ENCODE results near the gene PDZD2. TPM values are rescaled to one million over a fixed set of nuclear protein-coding genes. Genes with fewer than 3 reads are reported as not detected.

PDZD2 gene
- total RNA-seq, 1 experiment from 2014 or later = not detected

DNA sequence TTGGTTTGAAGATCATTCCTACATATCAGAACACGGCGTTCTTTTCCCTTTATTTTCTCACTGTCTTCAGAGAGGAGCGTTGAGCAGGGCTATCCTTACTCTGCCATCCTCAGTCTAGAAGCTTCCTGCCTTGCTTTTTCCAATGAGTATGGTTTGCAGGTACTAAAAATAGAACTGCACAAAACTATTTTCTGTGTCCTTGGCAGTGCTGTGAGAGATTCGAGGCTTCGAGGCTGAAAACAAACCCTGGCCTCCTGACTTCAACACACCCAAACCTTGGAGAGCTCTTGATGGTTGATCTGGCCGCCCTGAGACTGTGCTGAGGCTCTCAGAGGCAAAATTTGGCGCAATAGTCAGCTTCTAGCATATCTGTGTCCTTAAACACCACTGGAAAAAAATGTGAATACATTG, 456.3 kb downstream of the PDZD2 start:
- no peak overlapping the region for H3K27ac ChIP-seq
- no peaks in the 10 kb centered on the region for H3K27me3 ChIP-seq (ENCODE audit: insufficient read depth, low read depth)
- peaks cover 6% of the 10 kb centered on the region; the same call in 1 of the 2 replicates for H3F3A ChIP-seq (ENCODE audit: insufficient read depth, low read depth)
- ChIA-PET CTCF (interaction anchor here (0.6 kb wide), 2 partner anchors 76 to 84 kb away, joined by 3 read pairs; no protein-coding TSS in a partner anchor), POLR2A (ENCODE audit: unreplicated experiment) (no interaction called here)
- no peaks in the 10 kb centered on the region for H3K9me3 ChIP-seq (ENCODE audit: insufficient read depth, low read depth)
- intact Hi-C loops (cut with micrococcal nuclease; ENCODE audit: unreplicated experiment) = no loop called here
- H4K20me1 ChIP-seq (ENCODE audit: insufficient read depth) = 0 out of 2 replicates have a peak, but pooled peaks cover 3% of the 10 kb centered on the region
- H3K4me3 ChIP-seq = no peak overlapping the region
- TF ChIP-seq EZH2 (IDR thresholded peaks at IDR 0.05; ENCODE audit: low read depth) = no peak
- TF ChIP-seq, protein P1, sequence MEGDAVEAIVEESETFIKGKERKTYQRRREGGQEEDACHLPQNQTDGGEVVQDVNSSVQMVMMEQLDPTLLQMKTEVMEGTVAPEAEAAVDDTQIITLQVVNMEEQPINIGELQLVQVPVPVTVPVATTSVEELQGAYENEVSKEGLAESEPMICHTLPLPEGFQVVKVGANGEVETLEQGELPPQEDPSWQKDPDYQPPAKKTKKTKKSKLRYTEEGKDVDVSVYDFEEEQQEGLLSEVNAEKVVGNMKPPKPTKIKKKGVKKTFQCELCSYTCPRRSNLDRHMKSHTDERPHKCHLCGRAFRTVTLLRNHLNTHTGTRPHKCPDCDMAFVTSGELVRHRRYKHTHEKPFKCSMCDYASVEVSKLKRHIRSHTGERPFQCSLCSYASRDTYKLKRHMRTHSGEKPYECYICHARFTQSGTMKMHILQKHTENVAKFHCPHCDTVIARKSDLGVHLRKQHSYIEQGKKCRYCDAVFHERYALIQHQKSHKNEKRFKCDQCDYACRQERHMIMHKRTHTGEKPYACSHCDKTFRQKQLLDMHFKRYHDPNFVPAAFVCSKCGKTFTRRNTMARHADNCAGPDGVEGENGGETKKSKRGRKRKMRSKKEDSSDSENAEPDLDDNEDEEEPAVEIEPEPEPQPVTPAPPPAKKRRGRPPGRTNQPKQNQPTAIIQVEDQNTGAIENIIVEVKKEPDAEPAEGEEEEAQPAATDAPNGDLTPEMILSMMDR (conservative IDR thresholded peaks at IDR 0.05) = no peak
- H3K4me1 ChIP-seq (replicated peaks; ENCODE audit: insufficient read depth) = no peaks in the 10 kb centered on the region
- H3K79me2 ChIP-seq (ENCODE audit: low read depth) = no peaks in the 10 kb centered on the region
- no peaks in the 10 kb centered on the region for H3K9me2 ChIP-seq (ENCODE audit: insufficient read depth)
- DNase-seq = no peak
- no peak overlapping the region for H2AFZ ChIP-seq
- H3K36me3 ChIP-seq (ENCODE audit: low read depth) = no peaks in the 10 kb centered on the region
- no peak overlapping the region for H3K4me2 ChIP-seq
- BruUV-seq (replicated peaks) = no TSS peak

DNA sequence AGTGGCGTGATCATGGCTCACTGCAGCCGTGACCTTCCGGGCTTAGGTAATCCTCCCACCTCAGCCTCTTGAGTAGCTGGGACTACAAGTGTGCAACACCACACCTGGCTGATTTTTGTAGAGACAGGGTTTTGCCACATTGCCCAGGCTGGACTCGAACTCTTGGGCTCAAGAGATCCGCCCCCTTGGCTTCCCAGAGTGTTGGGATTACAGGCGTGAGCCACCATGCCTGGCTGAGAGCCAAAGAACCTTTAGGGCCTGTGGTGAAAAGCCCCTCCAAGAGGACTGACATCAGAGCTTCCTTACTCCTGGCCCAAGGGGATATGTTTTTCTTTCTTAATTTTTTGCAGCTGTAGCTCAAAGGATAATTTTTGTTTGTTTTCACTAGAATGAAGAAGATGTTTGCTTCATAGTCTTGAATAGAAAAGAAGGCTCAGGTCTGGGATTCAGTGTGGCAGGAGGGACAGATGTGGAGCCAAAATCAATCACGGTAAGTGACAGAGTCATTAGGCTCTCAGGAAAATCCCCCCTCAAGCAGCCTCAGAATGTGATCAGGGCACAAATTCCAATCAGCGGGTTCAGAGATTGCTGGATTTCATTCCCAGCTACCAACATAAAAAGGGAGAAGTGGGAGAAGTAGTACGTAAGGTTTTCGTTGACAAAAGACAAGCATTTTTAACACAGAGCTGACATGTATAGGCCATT, 458.1 kb downstream of the PDZD2 start:
- Histone ChIP-seq H3K4me1 (replicated peaks; ENCODE audit: insufficient read depth) (no peaks in the 10 kb centered on the region), H3K27me3 (ENCODE audit: insufficient read depth, low read depth) (no peaks in the 10 kb centered on the region), H2AFZ (no peak overlapping the region), H4K20me1 (ENCODE audit: insufficient read depth) (0 out of 2 replicates have a peak, but pooled peaks cover 12% of the 10 kb centered on the region), H3F3A (ENCODE audit: insufficient read depth, low read depth) (peaks cover 6% of the 10 kb centered on the region; the same call in 1 of the 2 replicates), H3K27ac (no peak overlapping the region), H3K79me2 (ENCODE audit: low read depth) (no peaks in the 10 kb centered on the region), H3K36me3 (ENCODE audit: low read depth) (0 out of 2 replicates have a peak, but pooled peaks cover 12% of the 10 kb centered on the region), H3K4me3 (no peak overlapping the region), H3K9me3 (ENCODE audit: insufficient read depth, low read depth) (no peaks in the 10 kb centered on the region), H3K9me2 (ENCODE audit: insufficient read depth) (no peaks in the 10 kb centered on the region), H3K4me2 (no peak overlapping the region)
- TF ChIP-seq, protein P1 (conservative IDR thresholded peaks at IDR 0.05) = no peak
- TF ChIP-seq EZH2 (IDR thresholded peaks at IDR 0.05; ENCODE audit: low read depth) = no peak
- POLR2A ChIA-PET (ENCODE audit: unreplicated experiment) = no interaction called here
- CTCF ChIA-PET = interaction anchor here (0.5 kb wide), 1 partner anchor 275 kb away, joined by 11 read pairs; no protein-coding TSS in a partner anchor
- intact Hi-C loops (cut with micrococcal nuclease; ENCODE audit: unreplicated experiment) = no loop called here
- no peak for DNase-seq
- BruUV-seq (replicated peaks) = no TSS peak

DNA sequence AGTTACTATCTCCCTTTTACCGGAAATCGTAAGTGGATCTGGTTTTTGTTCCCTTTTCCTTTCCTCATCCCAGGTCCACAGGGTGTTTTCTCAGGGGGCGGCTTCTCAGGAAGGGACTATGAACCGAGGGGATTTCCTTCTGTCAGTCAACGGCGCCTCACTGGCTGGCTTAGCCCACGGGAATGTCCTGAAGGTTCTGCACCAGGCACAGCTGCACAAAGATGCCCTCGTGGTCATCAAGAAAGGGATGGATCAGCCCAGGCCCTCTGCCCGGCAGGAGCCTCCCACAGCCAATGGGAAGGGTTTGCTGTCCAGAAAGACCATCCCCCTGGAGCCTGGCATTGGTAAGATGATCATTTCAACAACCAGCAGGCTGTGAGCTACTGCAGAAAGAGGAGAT, 459.4 kb downstream of the PDZD2 start:
- Histone ChIP-seq H3K79me2 (ENCODE audit: low read depth) (no peaks in the 10 kb centered on the region), H4K20me1 (ENCODE audit: insufficient read depth) (0 out of 2 replicates have a peak, but pooled peaks cover 13% of the 10 kb centered on the region), H3K4me2 (no peak overlapping the region), H3K9me2 (ENCODE audit: insufficient read depth) (no peaks in the 10 kb centered on the region), H3K27ac (no peak overlapping the region), H3K4me1 (replicated peaks; ENCODE audit: insufficient read depth) (no peaks in the 10 kb centered on the region), H2AFZ (no peak overlapping the region), H3K27me3 (ENCODE audit: insufficient read depth, low read depth) (no peaks in the 10 kb centered on the region), H3K4me3 (no peak overlapping the region), H3K36me3 (ENCODE audit: low read depth) (0 out of 2 replicates have a peak, but pooled peaks cover 19% of the 10 kb centered on the region), H3F3A (ENCODE audit: insufficient read depth, low read depth) (peaks cover 6% of the 10 kb centered on the region; the same call in 1 of the 2 replicates), H3K9me3 (ENCODE audit: insufficient read depth, low read depth) (no peaks in the 10 kb centered on the region)
- TF ChIP-seq, protein P1 (conservative IDR thresholded peaks at IDR 0.05) = no peak
- no peak for TF ChIP-seq EZH2 (IDR thresholded peaks at IDR 0.05; ENCODE audit: low read depth)
- DNase-seq = no peak
- ChIA-PET CTCF (no interaction called here), POLR2A (ENCODE audit: unreplicated experiment) (no interaction called here)
- intact Hi-C loops (cut with micrococcal nuclease; ENCODE audit: unreplicated experiment) = no loop called here
- no TSS peak for BruUV-seq (replicated peaks)

Measured in PC-9 (cell line).